HG03565 (cell line): Measurements from ENCODE around the gene CCDC9.
"Not testable (repeated sequence)": the region's sequence is repeated elsewhere in the genome, so short reads cannot be mapped to it uniquely, and the experiment has no call there.

Experiments
- ATAC-seq: cut with Tn5 transposase; IDR thresholded peaks from one replicate; pipeline ENCODE4 v1.9.1; 2021; ENCODE audit warnings: mild to moderate bottlenecking, moderate library complexity; ENCODE audit not compliant: unreplicated experiment

Gene CCDC9

DNA sequence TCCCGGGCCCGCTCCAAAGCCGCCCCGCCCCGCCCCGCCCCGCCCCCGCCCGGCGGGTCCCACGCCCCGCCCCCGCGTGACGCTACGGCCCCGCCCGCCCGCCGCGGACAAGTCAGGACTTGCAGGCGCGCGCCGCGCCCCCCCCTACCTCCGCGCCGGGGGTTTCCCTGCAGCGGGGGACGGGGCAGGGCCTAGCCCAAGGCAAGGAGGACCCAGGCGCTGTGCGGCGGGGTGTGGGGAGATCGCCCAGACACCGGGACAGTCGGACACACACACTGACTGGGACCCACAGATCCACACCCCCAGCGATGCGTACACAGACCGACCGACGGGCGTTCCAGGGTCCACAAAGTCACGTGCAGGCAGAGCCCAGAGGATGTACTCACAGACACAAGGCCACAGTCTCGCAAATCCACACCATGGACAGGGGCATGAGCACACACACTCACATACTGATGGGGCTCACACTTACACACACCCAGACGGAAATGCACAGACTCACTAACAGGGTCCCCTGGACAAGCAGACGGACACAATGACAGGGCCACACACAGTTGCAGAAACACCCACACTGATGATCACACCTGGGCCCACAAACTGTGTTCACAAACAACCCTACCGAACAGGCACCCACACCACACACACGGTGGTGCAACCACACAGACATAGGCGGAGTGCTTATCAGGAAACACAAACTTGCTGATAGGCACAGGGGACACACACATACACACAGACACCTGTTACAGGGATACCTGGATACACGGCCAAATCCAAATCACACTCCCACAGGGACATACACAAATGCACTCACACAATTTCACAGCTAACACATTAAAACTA is 24.9 kb upstream of the CCDC9 start:
- ATAC-seq = no peak

DNA sequence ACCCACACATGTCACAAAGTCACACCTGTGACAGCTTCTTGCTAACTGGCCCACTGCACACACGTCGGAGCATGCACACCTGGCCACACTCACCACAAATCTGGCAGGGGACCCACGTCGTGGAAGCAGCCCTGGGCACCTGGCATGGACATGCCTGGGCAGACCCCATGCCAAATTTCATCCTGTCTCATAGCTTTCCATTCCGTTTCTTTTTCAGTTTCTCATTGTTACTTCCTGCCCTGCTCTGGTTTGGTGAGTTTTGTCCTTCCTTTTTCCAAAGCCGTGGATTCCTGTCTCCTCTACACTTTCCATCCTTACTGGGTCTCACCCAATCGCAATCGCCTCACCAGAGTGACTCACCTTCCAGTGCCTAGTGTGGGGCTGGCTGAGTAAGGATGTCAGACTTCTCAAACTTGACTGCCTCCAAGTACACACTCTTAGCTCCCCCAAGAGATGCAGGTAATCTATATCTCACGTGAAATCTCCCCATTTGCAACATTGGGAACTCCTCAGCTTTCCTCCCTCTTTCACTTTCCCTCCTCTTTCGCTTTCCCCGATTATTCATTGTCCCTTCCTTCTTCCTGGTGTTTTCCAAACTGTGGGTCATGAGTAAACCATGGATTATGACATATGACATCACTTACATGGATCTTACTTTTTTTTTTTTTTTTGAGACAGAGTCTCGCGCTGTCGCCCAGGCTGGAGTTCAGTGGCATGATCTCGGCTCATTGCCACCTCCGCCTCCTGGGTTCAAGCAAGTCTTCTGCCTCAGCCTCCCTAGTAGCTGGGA is 23.7 kb upstream of the CCDC9 start:
- no peak for ATAC-seq

DNA sequence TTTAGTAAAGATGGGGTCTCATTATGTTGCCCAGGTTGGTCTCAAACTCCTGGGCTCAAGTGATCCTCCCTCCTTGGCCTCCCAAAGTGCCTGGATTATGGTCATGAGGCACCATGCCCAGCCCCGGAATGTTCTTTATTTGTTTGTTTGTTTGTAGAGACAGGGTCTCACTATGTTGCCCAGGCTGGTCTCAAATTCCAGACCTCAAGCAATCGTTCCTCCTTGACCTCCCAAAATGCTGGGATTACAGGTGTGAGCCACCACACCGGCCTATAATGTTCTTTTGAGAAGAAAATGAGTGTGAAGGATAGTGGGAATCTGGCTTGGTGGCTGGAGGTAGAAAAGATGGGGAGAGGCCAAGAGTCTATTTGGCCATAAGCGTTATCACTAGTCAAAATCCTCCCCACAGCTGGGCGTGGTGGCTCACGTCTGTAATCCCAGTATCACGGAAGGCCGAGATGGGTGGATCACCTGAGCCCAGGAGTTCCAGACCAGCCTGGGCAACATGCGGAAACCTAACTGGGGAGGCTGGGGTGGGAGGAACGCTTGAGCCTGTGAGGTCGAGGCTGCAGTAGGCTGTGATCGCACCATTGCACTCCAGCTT is 20.2 kb upstream of the CCDC9 start:
- no peak for ATAC-seq

DNA sequence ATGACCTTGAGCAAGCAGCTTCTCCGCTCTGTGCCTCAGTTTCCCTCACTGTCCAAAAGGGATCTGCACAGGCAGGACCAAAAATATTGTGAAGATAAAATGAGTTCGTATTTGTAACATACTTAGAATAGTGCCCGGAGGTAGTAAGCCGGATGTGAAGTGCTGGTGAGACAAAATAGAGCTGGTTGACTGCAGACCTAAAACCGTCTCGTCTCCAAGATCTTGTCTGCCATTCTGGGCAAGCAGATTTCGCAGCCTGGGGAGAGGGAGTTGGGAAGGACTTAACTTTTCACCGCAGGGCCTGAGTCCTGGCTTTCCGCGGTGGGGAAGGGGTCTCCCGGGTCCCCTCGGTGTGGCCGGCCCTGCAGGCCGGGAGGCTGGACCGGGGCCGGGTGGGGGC is 17.2 kb upstream of the CCDC9 start:
- ATAC-seq = no peak

DNA sequence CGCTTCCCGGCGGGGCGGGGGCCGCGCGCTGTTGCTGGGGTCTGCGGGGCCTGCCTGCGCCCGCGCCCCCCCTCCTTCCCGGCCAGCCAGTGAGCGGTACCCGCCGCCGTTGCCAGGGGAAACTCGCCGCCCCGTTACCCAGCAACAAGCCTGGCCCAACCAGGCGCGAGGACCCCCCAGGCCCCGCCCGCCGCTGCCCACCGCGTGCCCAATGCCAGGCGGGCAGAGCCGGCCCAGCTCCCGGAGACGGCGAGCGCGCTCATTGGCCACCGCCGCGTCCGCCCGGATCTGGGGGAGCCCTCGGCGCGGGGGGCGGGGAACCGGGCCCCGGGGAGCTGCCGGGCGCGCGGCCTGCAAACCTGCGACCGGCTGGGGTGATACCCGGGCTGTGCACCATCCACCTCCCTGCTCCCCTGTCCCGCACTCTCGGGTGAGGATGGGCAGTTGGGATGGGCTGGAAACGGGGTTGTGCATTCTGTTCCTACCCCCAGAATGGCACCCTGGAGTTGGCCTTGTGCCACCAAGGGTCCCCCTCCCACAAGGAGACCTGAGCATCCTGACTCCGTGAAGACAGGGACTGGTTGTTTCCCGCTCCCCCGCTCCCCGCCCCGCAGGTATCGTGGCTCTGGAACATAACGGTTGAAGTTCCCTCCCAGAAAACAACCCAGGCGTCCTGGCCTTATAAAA is 16.6 kb upstream of the CCDC9 start:
- ATAC-seq = no peak

DNA sequence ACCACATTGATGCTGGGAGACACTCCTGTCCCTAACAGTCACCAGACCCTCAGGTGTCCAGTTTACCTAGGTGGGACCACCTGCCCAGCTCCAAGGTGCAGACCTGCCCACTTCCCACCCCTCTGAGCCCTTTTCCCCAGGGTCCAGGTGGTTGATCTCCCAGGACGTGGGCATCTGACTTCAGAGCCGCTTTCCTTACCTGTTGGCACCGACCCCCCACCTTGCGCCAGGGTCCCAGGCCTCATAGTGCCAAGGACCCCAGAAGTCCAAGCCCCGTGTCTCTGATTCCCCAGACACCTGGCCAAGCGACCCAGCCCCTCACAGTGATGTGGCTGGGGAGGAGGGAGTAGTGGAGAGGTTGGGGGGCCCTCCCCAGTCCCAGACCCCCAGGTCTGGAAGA is 15.8 kb upstream of the CCDC9 start:
- no peak for ATAC-seq

DNA sequence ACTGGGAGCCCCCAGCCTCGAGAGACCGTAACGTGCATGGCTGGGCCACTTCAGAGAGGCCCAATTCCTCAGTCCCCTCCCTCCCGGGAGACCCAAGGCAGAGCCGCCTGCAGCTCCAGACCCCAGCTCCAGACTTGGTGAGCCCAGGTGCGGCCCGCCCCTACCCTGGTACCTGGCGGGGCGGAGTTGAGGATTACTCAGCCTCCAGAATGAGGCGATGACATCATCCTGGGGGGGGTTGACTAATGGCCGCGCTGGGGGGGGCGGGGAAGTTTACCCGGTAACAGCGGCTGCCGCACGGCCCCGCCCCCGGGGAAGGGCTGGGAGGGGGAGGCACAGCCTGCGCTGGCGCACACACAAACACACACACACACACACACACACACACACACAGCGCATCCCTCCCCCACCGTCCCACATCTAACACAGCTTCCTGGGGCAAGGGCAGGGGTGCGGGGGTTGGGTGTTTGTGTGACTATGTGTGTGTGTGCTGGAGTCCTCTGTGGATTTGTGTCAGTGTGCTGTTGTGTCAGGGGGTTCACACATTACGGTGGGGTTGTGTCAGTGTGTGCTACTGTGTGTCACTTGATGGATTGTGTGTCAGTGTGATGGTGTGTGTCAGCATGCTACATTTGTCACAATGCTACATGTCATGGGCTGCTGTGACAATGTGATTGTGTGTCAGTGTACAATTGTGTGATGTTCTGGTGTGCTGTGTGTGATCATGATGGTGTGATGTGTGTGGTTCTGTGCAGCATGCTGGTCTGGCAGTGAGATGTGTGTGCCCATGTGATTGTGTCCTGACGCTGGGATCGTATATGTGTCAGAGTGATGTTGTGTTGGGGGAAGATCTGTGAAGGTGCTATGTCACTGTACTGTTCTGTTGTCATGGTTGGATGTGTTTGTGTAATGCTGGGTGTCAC is 15.1 kb upstream of the CCDC9 start:
- ATAC-seq = no peak

DNA sequence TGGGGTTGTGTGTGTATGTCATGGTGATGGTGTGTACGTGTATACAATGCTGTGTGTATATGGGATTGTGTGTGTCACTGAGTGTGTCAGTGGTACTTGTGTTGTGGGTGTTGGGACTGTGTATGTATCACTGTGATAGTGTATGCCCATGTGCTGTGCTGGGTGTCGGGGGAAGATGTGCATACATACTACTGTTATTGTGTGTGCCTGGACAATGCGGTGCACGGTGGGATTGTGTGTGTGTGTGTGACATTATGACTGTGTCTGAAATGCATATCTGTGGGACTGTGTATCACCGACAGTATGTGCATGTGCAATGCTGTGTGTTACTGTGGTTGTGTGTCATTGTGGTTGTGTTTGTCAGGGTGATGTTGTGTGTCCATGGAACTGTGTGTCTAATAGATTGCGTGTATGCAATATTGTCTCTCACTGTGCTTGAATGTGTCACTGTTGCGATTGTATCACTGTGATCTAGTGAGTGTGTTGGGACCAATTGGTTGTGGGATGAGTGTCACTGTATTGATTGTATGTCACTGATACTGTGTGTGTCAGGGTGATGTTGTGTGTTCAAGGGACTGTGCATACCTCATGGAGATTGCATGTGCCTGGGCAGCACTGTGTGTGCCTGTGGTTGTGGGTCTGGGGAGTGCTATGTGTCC is 14.3 kb upstream of the CCDC9 start:
- no peak for ATAC-seq

DNA sequence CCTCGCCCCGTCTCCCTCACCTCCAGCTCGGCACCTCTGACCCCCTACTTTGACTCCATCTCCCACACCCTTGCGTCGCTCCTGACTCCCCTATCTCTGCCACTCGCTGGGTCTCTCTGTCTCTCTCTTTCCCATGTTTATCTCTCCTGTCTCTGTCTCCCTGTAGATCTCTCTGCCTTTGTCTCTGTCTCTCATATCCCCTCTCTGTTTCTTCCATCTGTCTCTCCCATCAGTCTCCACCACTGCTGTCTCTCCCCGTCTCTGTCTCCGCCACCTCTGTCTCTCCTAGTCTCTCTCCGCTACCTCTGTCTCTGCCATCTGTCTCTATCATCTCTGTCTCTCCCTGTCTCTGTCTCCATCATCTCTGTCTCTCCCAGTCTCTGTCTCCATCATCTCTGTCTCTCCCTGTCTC is 13.0 kb upstream of the CCDC9 start:
- no peak for ATAC-seq

DNA sequence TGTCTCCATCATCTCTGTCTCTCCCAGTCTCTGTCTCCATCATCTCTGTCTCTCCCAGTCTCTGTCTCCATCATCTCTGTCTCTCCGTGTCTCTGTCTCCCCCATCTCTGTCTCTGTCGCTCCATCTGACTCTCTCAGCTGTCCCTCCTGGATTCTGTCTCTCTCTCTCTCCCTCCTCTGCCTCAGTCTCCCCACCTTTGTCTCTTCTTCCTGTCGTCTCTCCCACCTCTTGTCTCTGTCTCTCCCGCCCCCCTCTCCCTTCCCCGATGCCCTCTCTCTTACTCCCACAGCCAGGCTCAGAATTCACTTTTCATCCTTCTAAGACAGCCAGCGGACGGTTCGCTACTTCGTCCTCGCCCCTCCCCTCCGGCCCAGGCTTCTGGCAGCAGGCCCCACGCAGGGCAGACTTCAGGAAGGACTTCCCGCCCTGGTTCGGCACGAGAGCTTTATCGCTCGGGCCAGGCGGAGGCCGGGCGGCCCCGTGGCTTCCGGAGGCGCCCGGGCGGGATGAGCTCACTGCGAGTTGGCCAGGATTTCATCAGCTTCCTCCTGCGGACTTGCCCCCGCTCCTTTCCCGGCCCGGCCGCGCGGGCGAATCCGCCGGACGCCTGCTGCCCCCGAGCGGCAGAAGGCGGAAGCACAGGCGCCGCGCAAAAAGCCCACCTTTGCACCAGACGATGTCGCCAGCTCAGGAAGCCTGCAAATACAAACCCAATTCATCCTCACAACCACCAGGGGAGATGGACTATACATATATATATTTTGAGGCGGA is 12.4 kb upstream of the CCDC9 start:
- peak; percentile 62 for ATAC-seq

DNA sequence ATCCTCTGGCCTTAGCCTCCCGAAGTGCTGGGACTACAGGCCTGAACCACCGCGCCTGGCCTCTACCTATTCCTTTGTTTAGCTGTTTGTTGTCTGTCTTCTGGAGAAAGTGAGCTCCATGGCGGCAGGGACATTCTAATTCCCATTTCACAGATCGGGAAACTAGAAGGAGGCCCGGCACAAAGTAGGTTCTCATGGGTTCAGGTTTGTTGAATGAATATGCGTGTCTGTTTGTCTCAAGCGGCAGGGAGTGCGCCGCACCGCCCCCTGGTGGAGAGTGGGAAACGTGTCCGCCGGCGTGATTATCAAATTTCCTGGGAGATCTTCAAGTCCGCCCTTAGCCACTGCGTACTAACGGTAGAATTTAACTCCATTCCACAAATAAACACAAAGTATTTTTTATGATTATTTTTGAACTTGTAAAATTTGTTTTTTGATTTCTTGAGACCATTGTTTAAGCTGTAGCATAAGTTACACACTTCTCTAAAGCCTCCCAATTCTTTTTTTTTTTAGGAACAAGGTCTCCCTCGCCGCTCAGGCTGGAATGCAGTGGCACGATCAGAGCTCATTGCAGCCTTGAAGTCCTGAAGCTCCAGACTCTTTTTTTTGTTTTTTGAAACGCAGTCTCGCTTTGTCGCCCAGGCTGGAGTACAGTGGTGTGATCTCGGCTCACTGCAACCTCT is 8.9 kb upstream of the CCDC9 start:
- ATAC-seq = no peak

DNA sequence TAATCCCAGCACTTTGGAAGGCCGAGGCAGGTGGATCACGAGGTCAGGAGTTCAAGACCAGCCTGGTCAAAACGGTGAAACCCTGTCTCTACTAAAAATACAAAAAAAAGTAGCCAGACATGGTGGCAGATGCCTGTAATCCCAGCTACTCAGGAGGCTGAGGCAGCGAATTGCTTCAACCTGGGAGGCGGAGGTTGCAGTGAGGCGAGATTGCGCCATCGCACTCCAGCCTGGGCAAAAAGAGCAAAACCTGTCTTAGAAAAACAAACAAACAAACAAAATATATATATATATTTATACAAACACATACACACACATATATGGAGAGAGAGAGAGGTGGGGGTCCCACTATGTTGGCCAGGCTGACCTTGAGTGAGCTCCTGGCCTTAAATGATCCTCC is 3.3 kb upstream of the CCDC9 start:
- ATAC-seq = not testable (repeated sequence)

DNA sequence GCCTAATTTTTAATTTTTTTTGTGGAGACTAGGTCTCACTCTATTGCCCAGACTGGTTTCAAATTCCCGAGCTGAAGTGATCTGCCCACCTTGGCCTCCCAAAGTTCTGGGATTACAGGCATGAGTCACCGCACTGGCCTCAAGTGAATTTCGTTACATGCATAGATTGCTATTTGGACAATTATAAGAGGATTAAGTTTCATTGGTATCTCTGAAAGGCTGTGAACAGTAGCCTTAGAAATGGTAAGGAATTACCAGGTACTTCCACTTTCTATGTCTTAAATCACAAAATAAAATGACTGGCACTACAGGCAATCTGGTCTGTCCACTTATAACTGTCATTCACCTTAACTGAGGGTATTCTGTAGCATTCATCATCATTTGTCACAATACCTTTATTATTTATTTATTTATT is 2.9 kb upstream of the CCDC9 start:
- no peak for ATAC-seq

DNA sequence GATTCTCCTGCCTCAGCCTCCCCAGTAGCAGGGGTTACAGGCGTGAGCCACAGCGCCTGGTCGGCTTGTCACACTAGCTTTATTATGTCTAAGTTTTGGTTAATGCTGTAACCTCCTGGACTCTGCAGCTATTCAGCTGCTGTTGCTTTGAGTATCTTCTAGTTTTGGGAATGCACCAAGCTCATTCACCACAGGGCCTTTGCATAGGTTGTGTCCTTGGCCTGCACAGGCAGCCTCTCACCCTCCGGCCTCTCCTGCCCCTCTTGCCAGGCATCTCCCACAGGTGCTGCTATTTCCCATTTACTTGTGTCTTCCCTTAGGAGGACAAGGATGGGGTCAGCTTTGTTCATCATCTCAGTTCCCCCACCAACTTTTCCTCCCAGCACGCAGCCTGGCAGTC is 2.4 kb upstream of the CCDC9 start:
- no peak for ATAC-seq

DNA sequence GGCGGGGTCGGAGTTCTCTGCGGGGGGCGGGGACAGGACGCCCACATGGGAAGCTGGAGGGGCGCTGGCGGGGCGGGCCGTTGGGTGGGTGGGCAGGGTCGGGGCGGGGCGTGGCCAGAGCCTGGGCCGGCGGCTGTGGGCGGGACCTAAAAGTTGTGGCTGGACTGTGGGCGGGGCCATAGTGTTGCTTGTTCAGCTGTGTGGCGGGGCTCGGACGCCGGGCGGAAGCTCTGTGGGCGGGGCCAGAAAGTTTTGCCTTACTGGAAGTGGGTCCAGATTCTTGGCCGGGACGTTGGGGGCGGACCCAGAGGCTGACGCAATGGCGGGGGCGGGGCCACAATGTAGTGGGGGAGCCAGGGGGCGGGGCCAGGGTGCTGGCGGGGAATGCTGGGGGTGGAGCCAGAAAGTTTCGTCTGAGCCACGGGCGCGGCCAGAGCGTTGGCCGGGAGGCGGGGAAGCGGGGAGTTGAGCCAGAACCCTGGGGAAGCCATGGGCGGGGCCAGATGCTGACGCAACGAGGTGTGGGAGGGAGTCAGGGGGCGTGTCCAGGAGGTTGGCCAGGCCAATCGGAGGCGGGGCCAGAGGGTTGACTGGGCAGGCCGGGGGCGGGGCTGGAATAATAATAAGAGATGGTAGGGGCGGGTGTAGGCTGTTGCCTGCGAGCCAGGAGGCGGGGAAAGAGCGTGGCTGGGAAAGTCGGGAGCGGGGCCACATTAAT is 527 bp downstream of the CCDC9 start:
- ATAC-seq = peak; percentile 54

DNA sequence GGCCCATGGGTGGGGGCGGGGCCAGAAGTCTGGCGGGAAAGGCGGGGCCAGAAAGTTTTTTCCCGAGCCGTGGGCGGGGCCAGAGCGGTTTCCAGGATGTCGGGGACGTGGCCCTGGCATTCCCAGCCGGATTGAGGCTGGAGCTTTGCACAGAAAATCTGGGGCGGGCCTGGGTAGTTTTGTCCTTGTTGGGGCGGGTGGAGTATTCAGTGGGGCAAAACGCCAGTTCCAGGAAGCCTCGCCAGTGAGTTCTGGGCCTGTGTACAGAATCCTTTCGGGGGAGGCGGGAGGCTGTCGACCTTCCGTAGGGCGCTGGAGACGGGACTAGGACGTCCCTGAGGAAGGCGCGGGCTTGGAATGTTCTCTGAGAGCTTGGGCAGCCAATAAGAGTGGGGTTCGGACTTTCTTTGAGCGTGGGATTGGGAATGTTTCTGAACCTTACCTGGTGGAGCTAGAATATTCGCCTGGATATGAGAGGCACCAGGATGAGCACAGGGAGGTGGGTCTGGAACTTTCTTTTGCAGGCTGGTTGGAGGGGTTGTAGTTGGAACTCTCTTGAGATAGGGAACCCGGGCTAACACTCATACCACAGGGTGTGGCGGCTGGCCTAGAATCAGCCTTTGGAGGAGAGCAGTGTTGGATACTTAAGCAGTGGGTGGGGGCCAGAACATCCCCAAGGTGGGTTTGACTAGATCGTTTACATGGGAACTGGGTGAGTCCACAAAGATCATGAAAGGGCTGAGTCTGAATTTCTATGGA is 1.3 kb downstream of the CCDC9 start:
- no peak for ATAC-seq

DNA sequence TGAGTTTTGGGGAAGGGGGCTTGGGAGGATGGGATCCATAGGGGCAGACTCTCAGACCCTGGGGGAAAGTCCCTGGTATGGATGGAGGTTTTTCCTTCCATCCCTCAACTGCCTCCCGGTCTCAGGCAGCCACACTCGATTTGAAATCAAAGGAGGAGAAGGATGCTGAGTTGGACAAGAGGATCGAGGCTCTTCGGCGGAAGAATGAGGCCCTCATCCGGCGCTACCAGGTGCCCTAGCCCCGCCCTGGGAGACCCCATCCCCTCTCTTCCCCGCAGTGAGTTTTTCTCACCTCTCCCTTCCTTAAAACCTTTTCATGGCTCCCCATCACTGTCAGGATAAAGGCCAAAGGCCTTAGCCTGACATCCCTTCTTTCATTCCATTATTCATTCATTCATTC is 2.1 kb downstream of the CCDC9 start:
- ATAC-seq = no peak
